Right lobe of liver (tissue), 6 donors: ENCODE data around the gene PRPSAP2. TPM values are rescaled to one million over a fixed set of nuclear protein-coding genes. Genes with fewer than 3 reads are reported as not detected.
"Not testable (repeated sequence)": the region's sequence is repeated elsewhere in the genome, so short reads cannot be mapped to it uniquely, and the experiment has no call there.

Source experiments
- ATAC-seq, 4 donors: fragments of 200-7000 bp; cut with Tn5 transposase; one replicate each; pipeline ENCODE4 v1.9.1; 2020; ENCODE audit warnings: mild to moderate bottlenecking in 4 of 4, moderate library complexity in 4 of 4
- DNase-seq, 3 donors: peaks; one replicate each; pipeline ENCODE4 v3.0.0-alpha.2; 2020
- H3K27ac ChIP-seq, 3 donors: fragments of 200-600 bp; one replicate each; pipeline ENCODE4 v1.8.0; 2022
- H3K27me3 ChIP-seq, 2 donors: fragments of 200-600 bp; one replicate each; pipeline ENCODE4 v1.8.0; 2022
- H3K36me3 ChIP-seq, 4 donors: fragments of 200-600 bp; sonication (generic) in 1 of 4; one replicate each; pipeline versions ENCODE4 v1.5.1 to v1.8.0; 2017 to 2022; ENCODE audit warnings: control low read depth in 1 of 4
- H3K4me1 ChIP-seq, 4 donors: fragments of 200-600 bp; sonication (generic) in 1 of 4; one replicate each; pipeline versions ENCODE4 v1.5.1 to v1.8.0; 2017 to 2022; ENCODE audit warnings: control low read depth in 1 of 4
- H3K4me3 ChIP-seq, 3 donors: fragments of 200-600 bp; one replicate each; pipeline ENCODE4 v1.8.0; 2022
- H3K9me3 ChIP-seq, 4 donors: fragments of 200-600 bp; sonication (generic) in 1 of 4; one replicate each; pipeline versions ENCODE4 v1.5.1 to v1.8.0; 2017 to 2022; ENCODE audit warnings: control low read depth in 1 of 4
- CTCF ChIP-seq, 4 donors: fragments of 200-600 bp in 3 of 4; fragments of 450-650 bp in 1 of 4; IDR thresholded peaks; one replicate each; pipeline versions ENCODE4 v1.5.1 to v1.8.0; 2016 to 2022; ENCODE audit warnings: antibody characterized with exemption in 4 of 4, mild to moderate bottlenecking in 2 of 4
- POLR2A ChIP-seq: fragments of 450-650 bp; IDR thresholded peaks from one replicate; pipeline ENCODE4 v1.6.1; 2017; ENCODE audit warnings: antibody characterized with exemption, mild to moderate bottlenecking
- WGBS: methylation state at CpG from one replicate; pipeline ENCODE4 v1.1.6; 2018; ENCODE audit warnings: low coverage, low lambda C conversion rate; ENCODE audit not compliant: insufficient coverage; ENCODE audit errors: missing lambda C conversion rate; 5-methylcytosine and 5-hydroxymethylcytosine counted together
- intact Hi-C, 2 donors: fragments of 100-400 bp; cut with DNase I; formaldehyde crosslinking; loops; one replicate each; pipeline versions ENCODE4 v1.11.2 to v1.14.1; 2022
- total RNA-seq, 6 experiments: library from RNA; depleted of rRNA in 2 of 6; stranded (reverse); fragments of >200 nt in 2 of 6; fragmentation: NEBNext Ultra II Directional in 3 of 6; extraction: Animal tissue kit (Norgen Biotek cat#: 25700) in 3 of 6; gene quantifications; one replicate each; pipeline versions ENCODE4 v1.1.0 to v1.2.4, GENCODE V29; 2016 to 2023
- donor health status: DM: no; HTN: yes; CAD: no.
- donor health status: DM: no; HTN: no; CAD: no.
- donor health status: DM: no; HTN: no; CAD: no.
- donor health status: DM: no; HTN: yes; CAD: no.
- donor health status: DM: no; HTN: yes; CAD: no.

Gene PRPSAP2
- total RNA-seq, 6 experiments from 2014 or later: 15.8 to 19.7 (median 16.6) TPM

- no peak for DNase-seq
- WGBS: 90% methylated on average over 6 of the region's 14 CpGs
- ATAC-seq: no peak
- TF ChIP-seq CTCF (IDR thresholded peaks at IDR 0.05) (no peak), POLR2A (no peak)
- Histone ChIP-seq H3K27me3 (no peaks in the 10 kb centered on the region), H3K36me3 (no peaks in the 10 kb centered on the region), H3K4me3 (no peak overlapping the region), H3K27ac (no peak overlapping the region), H3K9me3 (no peaks in the 10 kb centered on the region), H3K4me1 (no peaks in the 10 kb centered on the region)
- intact Hi-C loops: no loop called here
Measured at GRCh38 chr17:18953231-18953728, 95.3 kb downstream of the PRPSAP2 start.

- WGBS: 79% methylated on average over 2 of the region's 3 CpGs
- no peaks in the 10 kb centered on the region for H3K36me3 ChIP-seq
- intact Hi-C loops: no loop called here
- no peaks in the 10 kb centered on the region for H3K4me1 ChIP-seq
- DNase-seq (no peak), ATAC-seq (no peak)
- no peak overlapping the region for H3K27ac ChIP-seq
- H3K9me3 ChIP-seq: no peaks in the 10 kb centered on the region
- no peak for TF ChIP-seq CTCF (IDR thresholded peaks at IDR 0.05)
- H3K4me3 ChIP-seq: no peak overlapping the region
- H3K27me3 ChIP-seq: no peaks in the 10 kb centered on the region
Measured at GRCh38 chr17:18954321-18954720, 96.4 kb downstream of the PRPSAP2 start.

GRCh38 chr17:18955009-18955408 is 97.1 kb downstream of the PRPSAP2 start:
- ATAC-seq: no peak
- Histone ChIP-seq H3K27ac (no peak overlapping the region), H3K4me3 (no peak overlapping the region), H3K27me3 (no peaks in the 10 kb centered on the region), H3K9me3 (no peaks in the 10 kb centered on the region), H3K4me1 (no peaks in the 10 kb centered on the region), H3K36me3 (no peaks in the 10 kb centered on the region)
- DNase-seq: no peak
- intact Hi-C loops: no loop called here
- TF ChIP-seq CTCF (IDR thresholded peaks at IDR 0.05) (no peak), POLR2A (no peak)
- WGBS: 93% methylated on average over 6 of the region's 6 CpGs

GRCh38 chr17:18956021-18956420 is 98.1 kb downstream of the PRPSAP2 start:
- H3K4me1 ChIP-seq, H3K4me3 ChIP-seq, H3K9me3 ChIP-seq, DNase-seq, ATAC-seq, H3K27me3 ChIP-seq, intact Hi-C loops, H3K36me3 ChIP-seq, H3K27ac ChIP-seq: not testable (repeated sequence)
- 50% methylated on average over 1 of the region's 6 CpGs for WGBS

GRCh38 chr17:18956581-18956980 is 98.7 kb downstream of the PRPSAP2 start:
- DNase-seq: no peak
- intact Hi-C loops: no loop called here
- Histone ChIP-seq H3K36me3 (no peaks in the 10 kb centered on the region), H3K4me3 (no peak overlapping the region), H3K27ac (no peak overlapping the region), H3K27me3 (no peaks in the 10 kb centered on the region), H3K4me1 (no peaks in the 10 kb centered on the region), H3K9me3 (no peaks in the 10 kb centered on the region)
- ATAC-seq: no peak
- TF ChIP-seq POLR2A: no peak
- TF ChIP-seq CTCF (IDR thresholded peaks at IDR 0.05): no peak
- 93% methylated on average over 3 of the region's 3 CpGs for WGBS
